ENCODE data around the gene STK32B.

The STK32B gene

GRCh38 chr4:5198656-5199541, 147.6 kb downstream of the STK32B start:
- TF ChIP-seq CTCF (IDR thresholded peaks at IDR 0.05), result no peak
- Mint-ChIP-seq H3K27me3 (ENCODE audit: low read depth, poor library complexity) (peaks cover 35% of the 10 kb centered on the region), H3K4me1 (no peaks in the 10 kb centered on the region), H3K36me3 (ENCODE audit: low read depth) (no peaks in the 10 kb centered on the region), H3K4me3 (no peak overlapping the region), H3K27ac (no peak overlapping the region), H3K9me3 (peaks cover 14% of the 10 kb centered on the region)
- DNase-seq, result no peak

GRCh38 chr4:5199912-5200311, 148.6 kb downstream of the STK32B start:
- H3K4me1 Mint-ChIP-seq, result no peaks in the 10 kb centered on the region
- TF ChIP-seq CTCF (IDR thresholded peaks at IDR 0.05), result no peak
- peaks cover 14% of the 10 kb centered on the region for H3K9me3 Mint-ChIP-seq
- peaks cover 43% of the 10 kb centered on the region for H3K27me3 Mint-ChIP-seq (ENCODE audit: low read depth, poor library complexity)
- H3K4me3 Mint-ChIP-seq, result no peak overlapping the region
- no peak for DNase-seq
- H3K27ac Mint-ChIP-seq, result no peak overlapping the region
- H3K36me3 Mint-ChIP-seq (ENCODE audit: low read depth), result no peaks in the 10 kb centered on the region

- H3K9me3 Mint-ChIP-seq, result peaks cover 14% of the 10 kb centered on the region
- H3K27me3 Mint-ChIP-seq (ENCODE audit: low read depth, poor library complexity), result peaks cover 44% of the 10 kb centered on the region
- TF ChIP-seq CTCF (IDR thresholded peaks at IDR 0.05), result no peak
- H3K4me3 Mint-ChIP-seq, result no peak overlapping the region
- H3K4me1 Mint-ChIP-seq, result no peaks in the 10 kb centered on the region
- DNase-seq, result no peak
- H3K36me3 Mint-ChIP-seq (ENCODE audit: low read depth), result no peaks in the 10 kb centered on the region
- no peak overlapping the region for H3K27ac Mint-ChIP-seq
Observed at GRCh38 chr4:5200513-5200912, 149.2 kb downstream of the STK32B start.

- H3K27me3 Mint-ChIP-seq (ENCODE audit: low read depth, poor library complexity), result peaks cover 50% of the 10 kb centered on the region
- no peak for TF ChIP-seq CTCF (IDR thresholded peaks at IDR 0.05)
- DNase-seq, result no peak
- no peaks in the 10 kb centered on the region for H3K36me3 Mint-ChIP-seq (ENCODE audit: low read depth)
- peaks cover 14% of the 10 kb centered on the region for H3K9me3 Mint-ChIP-seq
- no peaks in the 10 kb centered on the region for H3K4me1 Mint-ChIP-seq
- no peak overlapping the region for H3K27ac Mint-ChIP-seq
- H3K4me3 Mint-ChIP-seq, result no peak overlapping the region
Observed at GRCh38 chr4:5203309-5203992, 152.2 kb downstream of the STK32B start.

GRCh38 chr4:5203993-5204310, 152.7 kb downstream of the STK32B start:
- TF ChIP-seq CTCF (IDR thresholded peaks at IDR 0.05), result no peak
- peaks cover 14% of the 10 kb centered on the region for H3K9me3 Mint-ChIP-seq
- H3K4me1 Mint-ChIP-seq, result no peaks in the 10 kb centered on the region
- H3K27ac Mint-ChIP-seq, result no peak overlapping the region
- no peak for DNase-seq
- no peak overlapping the region for H3K4me3 Mint-ChIP-seq
- H3K36me3 Mint-ChIP-seq (ENCODE audit: low read depth), result no peaks in the 10 kb centered on the region
- H3K27me3 Mint-ChIP-seq (ENCODE audit: low read depth, poor library complexity), result peaks cover 54% of the 10 kb centered on the region

All from nephron progenitor cell (in vitro differentiated cells).